ENCODE data around the gene RBM23. TPM values are rescaled to one million over a fixed set of nuclear protein-coding genes. Genes with fewer than 3 reads are reported as not detected.

RBM23 gene
- total RNA-seq, 1 donor from 2014 or later = 110 TPM

DNA sequence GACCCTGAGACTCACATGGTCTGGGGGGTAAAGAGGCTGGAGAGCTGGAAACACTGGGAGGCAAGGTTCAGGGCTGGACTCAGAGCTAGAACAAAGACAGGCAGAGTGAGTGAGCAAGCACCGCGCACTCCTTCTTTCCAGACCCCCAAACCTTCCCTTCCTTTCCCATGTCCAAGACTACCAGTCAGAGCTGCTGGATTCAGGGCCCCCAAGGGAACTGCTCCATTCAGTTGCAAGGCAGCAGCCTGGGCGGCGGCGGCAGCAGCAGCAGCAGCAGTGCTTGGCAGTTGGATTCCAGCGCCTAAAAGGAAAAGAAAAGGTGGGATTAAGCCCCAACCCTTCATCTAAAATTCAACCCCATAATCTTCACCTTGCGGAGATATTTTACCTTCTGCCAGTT is 17.1 kb downstream of the RBM23 start:
- TF ChIP-seq, protein P1, sequence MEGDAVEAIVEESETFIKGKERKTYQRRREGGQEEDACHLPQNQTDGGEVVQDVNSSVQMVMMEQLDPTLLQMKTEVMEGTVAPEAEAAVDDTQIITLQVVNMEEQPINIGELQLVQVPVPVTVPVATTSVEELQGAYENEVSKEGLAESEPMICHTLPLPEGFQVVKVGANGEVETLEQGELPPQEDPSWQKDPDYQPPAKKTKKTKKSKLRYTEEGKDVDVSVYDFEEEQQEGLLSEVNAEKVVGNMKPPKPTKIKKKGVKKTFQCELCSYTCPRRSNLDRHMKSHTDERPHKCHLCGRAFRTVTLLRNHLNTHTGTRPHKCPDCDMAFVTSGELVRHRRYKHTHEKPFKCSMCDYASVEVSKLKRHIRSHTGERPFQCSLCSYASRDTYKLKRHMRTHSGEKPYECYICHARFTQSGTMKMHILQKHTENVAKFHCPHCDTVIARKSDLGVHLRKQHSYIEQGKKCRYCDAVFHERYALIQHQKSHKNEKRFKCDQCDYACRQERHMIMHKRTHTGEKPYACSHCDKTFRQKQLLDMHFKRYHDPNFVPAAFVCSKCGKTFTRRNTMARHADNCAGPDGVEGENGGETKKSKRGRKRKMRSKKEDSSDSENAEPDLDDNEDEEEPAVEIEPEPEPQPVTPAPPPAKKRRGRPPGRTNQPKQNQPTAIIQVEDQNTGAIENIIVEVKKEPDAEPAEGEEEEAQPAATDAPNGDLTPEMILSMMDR (conservative IDR thresholded peaks at IDR 0.05) = no peak
- Mint-ChIP-seq H3K4me3 (no peak overlapping the region), H3K4me1 (no peaks in the 10 kb centered on the region)

DNA sequence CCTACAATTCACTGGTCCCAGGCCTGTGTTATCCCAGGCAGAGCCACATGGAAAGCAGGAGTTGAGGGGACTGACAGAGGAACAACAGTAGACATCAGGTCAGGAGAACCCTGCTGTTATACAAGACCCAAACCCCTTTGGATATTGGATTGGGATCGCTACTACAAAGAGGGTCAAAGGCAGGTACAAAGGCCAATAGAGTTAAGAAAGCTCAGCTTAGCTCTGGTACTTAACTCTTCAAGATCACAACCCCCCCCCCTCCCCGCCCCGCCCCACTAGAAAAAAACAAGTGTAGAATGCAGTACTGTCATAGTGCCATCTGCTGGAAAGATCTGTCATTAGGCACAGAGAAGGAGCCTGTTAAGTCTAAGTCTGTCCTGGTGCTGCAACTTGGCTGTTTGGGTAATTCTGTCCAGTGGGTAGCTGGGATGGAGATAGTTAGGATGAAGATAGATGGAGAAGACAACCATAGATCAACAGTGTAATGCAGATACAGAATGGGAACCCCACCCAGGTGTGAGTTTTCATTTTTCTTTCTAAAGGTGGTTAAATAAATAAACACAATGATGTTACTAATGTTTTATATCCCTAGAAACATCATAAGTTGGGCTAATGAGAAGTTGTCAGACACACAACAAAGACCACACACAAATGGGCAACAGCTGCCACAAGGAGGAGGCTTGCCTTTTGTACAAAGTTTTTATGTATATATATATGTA is 18.7 kb downstream of the RBM23 start:
- peak; percentile 27 for DNase-seq (ENCODE audit: low read depth, low spot score)
- TF ChIP-seq, protein P1 (conservative IDR thresholded peaks at IDR 0.05) = peak; percentile 68
- H3K4me1 Mint-ChIP-seq = no peaks in the 10 kb centered on the region
- H3K27ac Mint-ChIP-seq (ENCODE audit: unreplicated experiment) = no peak overlapping the region
- no peak overlapping the region for H3K4me3 Mint-ChIP-seq
- no peaks in the 10 kb centered on the region for H3K9me3 Mint-ChIP-seq
- no peaks in the 10 kb centered on the region for H3K27me3 Mint-ChIP-seq (ENCODE audit: low read depth)
- H3K36me3 Mint-ChIP-seq (ENCODE audit: low read depth) = peaks cover 15% of the 10 kb centered on the region

More for the DNA sequence above, 17.1 kb downstream of the RBM23 start:
- Mint-ChIP-seq H3K27ac (ENCODE audit: unreplicated experiment) (no peak overlapping the region), H3K27me3 (ENCODE audit: low read depth) (no peaks in the 10 kb centered on the region), H3K36me3 (ENCODE audit: low read depth) (peaks cover 24% of the 10 kb centered on the region), H3K9me3 (no peaks in the 10 kb centered on the region)
- no peak for DNase-seq (ENCODE audit: low read depth, low spot score)

GRCh38 chr14:22898302-22899090 is 20.5 kb downstream of the RBM23 start:
- no peak for DNase-seq (ENCODE audit: low read depth, low spot score)
- peak overlapping the region; percentile 22 for H3K27ac Mint-ChIP-seq (ENCODE audit: unreplicated experiment)
- H3K4me3 Mint-ChIP-seq = no peak overlapping the region
- no peaks in the 10 kb centered on the region for H3K27me3 Mint-ChIP-seq (ENCODE audit: low read depth)
- TF ChIP-seq, protein P1 (conservative IDR thresholded peaks at IDR 0.05) = no peak
- no peaks in the 10 kb centered on the region for H3K9me3 Mint-ChIP-seq
- peaks cover 7% of the 10 kb centered on the region for H3K36me3 Mint-ChIP-seq (ENCODE audit: low read depth)
- H3K4me1 Mint-ChIP-seq = no peaks in the 10 kb centered on the region

- no peak overlapping the region for H3K4me3 Mint-ChIP-seq
- no peak for DNase-seq (ENCODE audit: low read depth, low spot score)
- H3K27me3 Mint-ChIP-seq (ENCODE audit: low read depth) = no peaks in the 10 kb centered on the region
- no peak overlapping the region for H3K27ac Mint-ChIP-seq (ENCODE audit: unreplicated experiment)
- H3K36me3 Mint-ChIP-seq (ENCODE audit: low read depth) = peaks cover 7% of the 10 kb centered on the region
- TF ChIP-seq, protein P1 (conservative IDR thresholded peaks at IDR 0.05) = no peak
- H3K9me3 Mint-ChIP-seq = no peaks in the 10 kb centered on the region
- peaks cover under 1% of the 10 kb centered on the region for H3K4me1 Mint-ChIP-seq
These were observed 21.6 kb downstream of the RBM23 start for GRCh38 chr14:22897357-22897756.

DNA sequence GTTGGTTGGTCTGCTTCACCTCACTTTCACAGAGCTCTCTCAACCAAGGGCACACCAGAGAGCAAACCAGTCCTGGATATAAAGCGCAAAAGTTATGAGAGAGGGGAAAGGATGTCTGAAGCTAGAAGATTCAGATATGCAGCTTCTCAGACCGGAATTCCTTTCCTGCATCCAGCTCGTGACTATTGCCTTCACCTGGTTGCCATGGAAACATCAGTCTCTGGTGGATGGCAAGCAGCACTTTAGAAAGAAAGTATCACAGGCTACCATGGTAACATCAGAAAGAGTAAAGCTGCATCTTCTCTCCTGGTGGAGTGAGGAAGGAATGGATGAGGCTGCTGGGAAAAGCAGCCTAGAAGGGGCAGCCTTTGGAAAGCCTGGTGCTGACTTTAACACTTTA is 22.2 kb downstream of the RBM23 start:
- no peak overlapping the region for H3K4me3 Mint-ChIP-seq
- TF ChIP-seq, protein P1 (conservative IDR thresholded peaks at IDR 0.05) = no peak
- peaks cover 3% of the 10 kb centered on the region for H3K4me1 Mint-ChIP-seq
- DNase-seq (ENCODE audit: low read depth, low spot score) = no peak
- no peaks in the 10 kb centered on the region for H3K27me3 Mint-ChIP-seq (ENCODE audit: low read depth)
- H3K36me3 Mint-ChIP-seq (ENCODE audit: low read depth) = peaks cover 3% of the 10 kb centered on the region
- no peaks in the 10 kb centered on the region for H3K9me3 Mint-ChIP-seq
- no peak overlapping the region for H3K27ac Mint-ChIP-seq (ENCODE audit: unreplicated experiment)

Measured in neural crest cell (in vitro differentiated cells).